SK-N-SH treated with all-trans-retinoic acid at 6 μM for 48 hours (cell line): Measurements from ENCODE around the gene OR13A1.
"Not testable (repeated sequence)": the region's sequence is repeated elsewhere in the genome, so short reads cannot be mapped to it uniquely, and the experiment has no call there.

Source experiments
- CSDC2 ChIP-seq: fragments of 250-450 bp; sonication (Bioruptor Pico); IDR thresholded peaks from 2 replicates; pipeline ENCODE4 v1.5.0; 2020; ENCODE audit warnings: mild to moderate bottlenecking, moderate library complexity
- ESRRG ChIP-seq: fragments of 250-450 bp; sonication (Bioruptor Pico); IDR thresholded peaks from 2 replicates; pipeline ENCODE4 v1.6.1; 2021; ENCODE audit warnings: mild to moderate bottlenecking
- PPARA ChIP-seq: fragments of 250-450 bp; sonication (Bioruptor Pico); IDR thresholded peaks from 2 replicates; pipeline ENCODE4 v1.5.0; 2020; ENCODE audit warnings: mild to moderate bottlenecking, borderline replicate concordance
- TCF4 ChIP-seq: fragments of 250-450 bp; sonication (Bioruptor Pico); IDR thresholded peaks from 2 replicates; pipeline ENCODE4 v1.8.0; 2021; ENCODE audit warnings: mild to moderate bottlenecking, moderate library complexity, borderline replicate concordance
- TOX ChIP-seq: fragments of 250-450 bp; sonication (Bioruptor Pico); IDR thresholded peaks from 2 replicates; pipeline ENCODE4 v1.8.0; 2021; ENCODE audit warnings: mild to moderate bottlenecking, moderate library complexity, borderline replicate concordance
- TSHZ2 ChIP-seq: fragments of 250-450 bp; sonication (Bioruptor Pico); IDR thresholded peaks from 2 replicates; pipeline ENCODE4 v1.5.0; 2020; ENCODE audit warnings: mild to moderate bottlenecking, moderate library complexity
- ZC3H10 ChIP-seq: fragments of 250-450 bp; sonication (Bioruptor Pico); IDR thresholded peaks from 2 replicates; pipeline ENCODE4 v1.5.1; 2021; ENCODE audit warnings: mild to moderate bottlenecking, moderate library complexity
- TF ChIP-seq, protein P1 (sequence below): fragments of 250-450 bp; sonication (Bioruptor Pico); IDR thresholded peaks from 2 replicates; pipeline ENCODE4 v1.5.1; 2021; ENCODE audit warnings: mild to moderate bottlenecking, moderate library complexity

GRCh38 chr10:45259786-45260495, 55.5 kb downstream of the OR13A1 start:
- TF ChIP-seq TSHZ2 (CRISPR knock-in tag); PPARA (CRISPR knock-in tag); TCF4 (CRISPR knock-in tag); CSDC2; TOX (CRISPR knock-in tag); ZC3H10 (CRISPR knock-in tag); ESRRG: not testable (repeated sequence)
- TF ChIP-seq, protein P1, sequence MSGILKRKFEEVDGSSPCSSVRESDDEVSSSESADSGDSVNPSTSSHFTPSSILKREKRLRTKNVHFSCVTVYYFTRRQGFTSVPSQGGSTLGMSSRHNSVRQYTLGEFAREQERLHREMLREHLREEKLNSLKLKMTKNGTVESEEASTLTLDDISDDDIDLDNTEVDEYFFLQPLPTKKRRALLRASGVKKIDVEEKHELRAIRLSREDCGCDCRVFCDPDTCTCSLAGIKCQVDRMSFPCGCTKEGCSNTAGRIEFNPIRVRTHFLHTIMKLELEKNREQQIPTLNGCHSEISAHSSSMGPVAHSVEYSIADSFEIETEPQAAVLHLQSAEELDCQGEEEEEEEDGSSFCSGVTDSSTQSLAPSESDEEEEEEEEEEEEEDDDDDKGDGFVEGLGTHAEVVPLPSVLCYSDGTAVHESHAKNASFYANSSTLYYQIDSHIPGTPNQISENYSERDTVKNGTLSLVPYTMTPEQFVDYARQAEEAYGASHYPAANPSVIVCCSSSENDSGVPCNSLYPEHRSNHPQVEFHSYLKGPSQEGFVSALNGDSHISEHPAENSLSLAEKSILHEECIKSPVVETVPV (CRISPR knock-in tag) = not testable (repeated sequence)
